Fibroblast of skin of scalp (primary cell): Measurements from ENCODE around the gene COX7A1.
"Not testable (repeated sequence)": the region's sequence is repeated elsewhere in the genome, so short reads cannot be mapped to it uniquely, and the experiment has no call there.

Experiments used
- DNase-seq: peaks from one replicate; pipeline ENCODE4 v3.0.0-alpha.2; 2013

COX7A1 gene

GRCh38 chr19:36141039-36141927 is 11.0 kb downstream of the COX7A1 start:
- DNase-seq: peak; percentile 86

GRCh38 chr19:36140304-36141038 is 11.8 kb downstream of the COX7A1 start:
- peak; percentile 61 for DNase-seq

GRCh38 chr19:36139473-36140303 is 12.6 kb downstream of the COX7A1 start, which contains the start of gene CAPNS1:
CAPNS1 (plus strand) TSS chr19:36140066; CDS start chr19:36141012, 946 bp downstream.
- peak; percentile 97 for DNase-seq

GRCh38 chr19:36139120-36139472 is 13.2 kb downstream of the COX7A1 start:
- no peak for DNase-seq

- peak; percentile 62 for DNase-seq
Observed at GRCh38 chr19:36136964-36137686, 15.1 kb downstream of the COX7A1 start.

GRCh38 chr19:36134867-36135266 is 17.4 kb downstream of the COX7A1 start:
- not testable (repeated sequence) for DNase-seq

GRCh38 chr19:36131221-36131620 is 21.0 kb downstream of the COX7A1 start:
- DNase-seq: not testable (repeated sequence)

- DNase-seq: no peak
Observed at GRCh38 chr19:36128392-36128736, 23.9 kb downstream of the COX7A1 start.

GRCh38 chr19:36125557-36125956 is 26.7 kb downstream of the COX7A1 start:
- DNase-seq: no peak

GRCh38 chr19:36121486-36122124 is 30.6 kb downstream of the COX7A1 start:
- no peak for DNase-seq

- DNase-seq: no peak
Observed at GRCh38 chr19:36120984-36121358, 31.3 kb downstream of the COX7A1 start.

- DNase-seq: no peak
Observed at GRCh38 chr19:36120092-36120983, 31.9 kb downstream of the COX7A1 start.

- DNase-seq: no peak
Observed at GRCh38 chr19:36116344-36116637, 36.0 kb downstream of the COX7A1 start.

- DNase-seq: no peak
Observed at GRCh38 chr19:36115453-36116343, 36.5 kb downstream of the COX7A1 start, which contains the start of gene TBCB. TBCB (plus strand) TSS chr19:36115468; CDS start chr19:36115561, 93 bp downstream.

GRCh38 chr19:36114721-36115452 is 37.4 kb downstream of the COX7A1 start, which contains the start of gene POLR2I:
POLR2I (minus strand) TSS chr19:36114875; CDS start chr19:36114856, 19 bp downstream.
- DNase-seq: peak; percentile 100

GRCh38 chr19:36113894-36114720 is 38.1 kb downstream of the COX7A1 start:
- peak; percentile 39 for DNase-seq

GRCh38 chr19:36113425-36113824 is 38.8 kb downstream of the COX7A1 start:
- DNase-seq: no peak

- no peak for DNase-seq
Observed at GRCh38 chr19:36112678-36113077, 39.6 kb downstream of the COX7A1 start.
